OCI-LY1 (cell line): ENCODE results near the gene ERP44.
"Not testable (repeated sequence)": the region's sequence is repeated elsewhere in the genome, so short reads cannot be mapped to it uniquely, and the experiment has no call there.

ENCODE experiments used
- CTCF ChIP-seq: fragments of 200-600 bp; sonication (generic), shearing (Covaris generic); IDR thresholded peaks from 2 replicates; pipeline ENCODE4 v1.5.1; 2017; ENCODE audit warnings: mild to moderate bottlenecking, antibody characterized with exemption, low read length, moderate library complexity, mixed read lengths
- EZH2 ChIP-seq: fragments of 200-600 bp; sonication (generic), shearing (Covaris generic); IDR thresholded peaks from 2 replicates; pipeline ENCODE4 v1.8.0; 2017; ENCODE audit warnings: borderline replicate concordance, mixed run types, mild to moderate bottlenecking, antibody characterized with exemption, low read length, moderate library complexity, mixed read lengths

- not testable (repeated sequence) for TF ChIP-seq CTCF, EZH2
Observed at GRCh38 chr9:100094411-100094810, 4.4 kb downstream of the ERP44 start.
